Ovary (tissue), 9 donors: ENCODE data around the gene NEK11. TPM values are rescaled to one million over a fixed set of nuclear protein-coding genes. Genes with fewer than 3 reads are reported as not detected.

Source experiments
- DNase-seq, 5 donors: peaks; one replicate each; pipeline ENCODE4 v3.0.0-alpha.2; 2019 to 2020
- H3K27ac ChIP-seq, 2 donors: fragments of 200-600 bp; one replicate each; pipeline versions ENCODE4 v1.5.1 to v1.8.0; 2019 to 2022
- H3K27me3 ChIP-seq: fragments of 200-600 bp; one replicate; pipeline ENCODE4 v1.8.0; 2022
- H3K36me3 ChIP-seq: fragments of 200-600 bp; sonication (generic); one replicate; pipeline ENCODE4 v1.5.1; 2019
- H3K4me1 ChIP-seq: one replicate; pipeline ENCODE4 v1.8.1; 2013; ENCODE audit warnings: mild to moderate bottlenecking, moderate library complexity; ENCODE audit not compliant: insufficient read depth
- H3K4me3 ChIP-seq: fragments of 200-600 bp; sonication (generic); one replicate; pipeline ENCODE4 v1.5.1; 2017
- H3K9me3 ChIP-seq, 2 donors: fragments of 200-600 bp in 1 of 2; sonication (generic) in 1 of 2; one replicate each; pipeline versions ENCODE4 v1.5.1 to v1.8.1; 2013 to 2019; ENCODE audit warnings: mild to moderate bottlenecking in 1 of 2, moderate library complexity in 1 of 2
- EP300 ChIP-seq: sonication (generic); formaldehyde crosslinking; IDR thresholded peaks from one replicate; pipeline ENCODE4 v1.6.1; 2017; ENCODE audit warnings: antibody characterized with exemption
- POLR2A ChIP-seq: fragments of 450-650 bp; IDR thresholded peaks from one replicate; pipeline ENCODE4 v1.6.1; 2017; ENCODE audit warnings: antibody characterized with exemption, mild to moderate bottlenecking, moderate library complexity
- WGBS, 3 donors: extraction: QIAGEN DNeasy Blood & Tissue Kit in 1 of 3; methylation state at CpG; one replicate each; pipeline versions ENCODE4 v1.1.5 to v1.1.7; 2013 to 2017; 5-methylcytosine and 5-hydroxymethylcytosine counted together
- intact Hi-C, 4 donors: fragments of 100-400 bp; cut with DNase I; formaldehyde crosslinking; loops; one replicate each; pipeline versions ENCODE4 v1.11.0 to v1.15.1; 2022 to 2023
- polyA plus RNA-seq, 2 donors: library from polyadenylated mRNA; stranded (reverse); fragments of 200-250 nt in 1 of 2; fragments of 350-450 nt in 1 of 2; fragmentation: Illumina TruSeq in 1 of 2; extraction: RNeasy Lipid Tissue Mini Kit (QIAGEN cat#74804) in 1 of 2; gene quantifications; one replicate each; pipeline ENCODE4 v1.2.3, GENCODE V29; 2013 to 2014
- total RNA-seq, 7 donors: library from RNA; depleted of rRNA in 2 of 7; stranded (reverse); fragments of >200 nt in 2 of 7; fragmentation: NEBNext Ultra II Directional in 3 of 7; extraction: Animal tissue kit (Norgen Biotek cat#: 25700) in 3 of 7; gene quantifications; one replicate each; pipeline versions ENCODE4 v1.1.0 to v1.2.4, GENCODE V29; 2016 to 2023
- TF ChIP-seq, protein P1 (sequence below), 3 donors: fragments of 450-650 bp in 2 of 3; fragments of 200-600 bp in 1 of 3; IDR thresholded peaks; one replicate each; pipeline versions ENCODE4 v1.5.1 to v1.8.0; 2016 to 2022; ENCODE audit warnings: antibody characterized with exemption in 3 of 3, mild to moderate bottlenecking in 1 of 3
- donor health status: DM: no; HTN: no; CAD: no; lungs with moderate emphysema.
- donor health status: DM: no; HTN: no; CAD: no.
- donor health status: Bipolar disorder and iron deficiency.
- donor health status: DM: yes; HTN: yes; CAD: no.
- donor health status: DM: no; HTN: no; CAD: no.
- donor health status: DM: yes; HTN: yes; CAD: no.

The NEK11 gene
- total and polyA plus RNA-seq, 9 donors: 4.9 to 37.3 (median 10.7) TPM

GRCh38 chr3:131067983-131068382 lies 41.3 kb downstream of the NEK11 start:
- intact Hi-C loops: no loop called here
- Histone ChIP-seq H3K36me3 (no peaks in the 10 kb centered on the region), H3K4me1 (peaks cover 1% of the 10 kb centered on the region), H3K27ac (no peak overlapping the region), H3K4me3 (no peak overlapping the region), H3K9me3 (no peaks in the 10 kb centered on the region), H3K27me3 (peaks cover 4% of the 10 kb centered on the region)
- TF ChIP-seq EP300 (no peak), POLR2A (no peak)
- TF ChIP-seq, protein P1, sequence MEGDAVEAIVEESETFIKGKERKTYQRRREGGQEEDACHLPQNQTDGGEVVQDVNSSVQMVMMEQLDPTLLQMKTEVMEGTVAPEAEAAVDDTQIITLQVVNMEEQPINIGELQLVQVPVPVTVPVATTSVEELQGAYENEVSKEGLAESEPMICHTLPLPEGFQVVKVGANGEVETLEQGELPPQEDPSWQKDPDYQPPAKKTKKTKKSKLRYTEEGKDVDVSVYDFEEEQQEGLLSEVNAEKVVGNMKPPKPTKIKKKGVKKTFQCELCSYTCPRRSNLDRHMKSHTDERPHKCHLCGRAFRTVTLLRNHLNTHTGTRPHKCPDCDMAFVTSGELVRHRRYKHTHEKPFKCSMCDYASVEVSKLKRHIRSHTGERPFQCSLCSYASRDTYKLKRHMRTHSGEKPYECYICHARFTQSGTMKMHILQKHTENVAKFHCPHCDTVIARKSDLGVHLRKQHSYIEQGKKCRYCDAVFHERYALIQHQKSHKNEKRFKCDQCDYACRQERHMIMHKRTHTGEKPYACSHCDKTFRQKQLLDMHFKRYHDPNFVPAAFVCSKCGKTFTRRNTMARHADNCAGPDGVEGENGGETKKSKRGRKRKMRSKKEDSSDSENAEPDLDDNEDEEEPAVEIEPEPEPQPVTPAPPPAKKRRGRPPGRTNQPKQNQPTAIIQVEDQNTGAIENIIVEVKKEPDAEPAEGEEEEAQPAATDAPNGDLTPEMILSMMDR (IDR thresholded peaks at IDR 0.05): no peak
- peak in 4 of 5 donors; percentile 11 to 29 (median 25) for DNase-seq

GRCh38 chr3:131072099-131072559 lies 45.5 kb downstream of the NEK11 start:
- Histone ChIP-seq H3K36me3 (no peaks in the 10 kb centered on the region), H3K27ac (no peak overlapping the region), H3K4me3 (no peak overlapping the region), H3K4me1 (peaks cover 1% of the 10 kb centered on the region), H3K27me3 (peaks cover 4% of the 10 kb centered on the region), H3K9me3 (no peaks in the 10 kb centered on the region)
- TF ChIP-seq POLR2A (no peak), EP300 (no peak)
- TF ChIP-seq, protein P1 (IDR thresholded peaks at IDR 0.05): no peak
- WGBS, 3 donors: 76 to 86% (median 82%) methylated on average over 2 of the region's 2 CpGs
- intact Hi-C loops: no loop called here
- DNase-seq: no peak

- no peaks in the 10 kb centered on the region for H3K9me3 ChIP-seq
- DNase-seq: no peak
- intact Hi-C loops: no loop called here
- peaks cover 4% of the 10 kb centered on the region for H3K27me3 ChIP-seq
- no peak overlapping the region for H3K27ac ChIP-seq
- no peaks in the 10 kb centered on the region for H3K4me1 ChIP-seq
- TF ChIP-seq EP300 (no peak), POLR2A (no peak)
- TF ChIP-seq, protein P1 (IDR thresholded peaks at IDR 0.05): no peak
- no peak overlapping the region for H3K4me3 ChIP-seq
- 46 to 74% (median 65%) methylated on average over 2 of the region's 2 CpGs for WGBS, 3 donors
- H3K36me3 ChIP-seq: no peaks in the 10 kb centered on the region
These were observed 46.2 kb downstream of the NEK11 start for GRCh38 chr3:131072845-131073244.

DNA sequence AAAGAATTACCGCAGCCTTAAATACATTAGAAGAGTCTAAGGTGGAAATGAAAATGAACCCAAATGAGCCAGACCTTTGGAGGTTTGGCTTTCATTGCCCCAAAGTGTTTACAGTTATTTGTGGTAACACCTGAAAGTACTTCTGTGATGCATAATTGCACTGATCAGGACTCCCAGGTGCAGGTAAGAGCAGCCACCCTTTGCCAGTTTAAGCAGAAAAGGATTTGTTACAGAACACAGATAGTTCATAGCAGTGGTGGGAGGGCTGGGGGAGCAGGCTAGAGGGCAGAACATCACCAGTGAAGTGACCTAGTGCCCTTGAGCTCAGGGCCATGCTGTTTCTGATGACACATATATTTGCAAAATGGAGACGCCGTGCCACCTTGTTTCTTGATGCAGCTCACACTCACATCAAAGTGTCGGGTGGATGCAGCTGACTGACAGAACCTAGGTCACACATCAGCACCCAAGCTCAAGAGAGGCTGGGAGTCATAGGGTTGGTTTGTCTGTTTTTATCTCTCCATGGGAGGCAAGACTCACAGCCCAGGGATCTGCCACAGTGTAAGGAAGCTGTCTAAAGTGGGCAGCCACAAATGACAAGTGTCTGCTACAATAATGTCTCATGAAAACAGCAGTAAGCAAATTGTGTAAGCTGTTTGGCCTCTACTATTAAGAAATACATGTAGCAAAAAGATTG lies 49.1 kb downstream of the NEK11 start:
- intact Hi-C loops: no loop called here
- H3K4me3 ChIP-seq: no peak overlapping the region
- WGBS, 3 donors: 54 to 74% (median 74%) methylated on average over 4 of the region's 4 CpGs

More for the DNA sequence above, 49.1 kb downstream of the NEK11 start:
- DNase-seq: no peak
- H3K27ac ChIP-seq: no peak overlapping the region
- TF ChIP-seq POLR2A (no peak), EP300 (no peak)
- TF ChIP-seq, protein P1 (IDR thresholded peaks at IDR 0.05): no peak
- no peaks in the 10 kb centered on the region for H3K9me3 ChIP-seq
- no peaks in the 10 kb centered on the region for H3K27me3 ChIP-seq
- H3K36me3 ChIP-seq: no peaks in the 10 kb centered on the region
- H3K4me1 ChIP-seq: no peaks in the 10 kb centered on the region
